HG02623 (cell line): Measurements from ENCODE around the gene NPAS3.

Experiments used
- ATAC-seq: cut with Tn5 transposase; IDR thresholded peaks from one replicate; pipeline ENCODE4 v1.9.1; 2021; ENCODE audit warnings: moderate library complexity; ENCODE audit not compliant: unreplicated experiment

NPAS3 gene

DNA sequence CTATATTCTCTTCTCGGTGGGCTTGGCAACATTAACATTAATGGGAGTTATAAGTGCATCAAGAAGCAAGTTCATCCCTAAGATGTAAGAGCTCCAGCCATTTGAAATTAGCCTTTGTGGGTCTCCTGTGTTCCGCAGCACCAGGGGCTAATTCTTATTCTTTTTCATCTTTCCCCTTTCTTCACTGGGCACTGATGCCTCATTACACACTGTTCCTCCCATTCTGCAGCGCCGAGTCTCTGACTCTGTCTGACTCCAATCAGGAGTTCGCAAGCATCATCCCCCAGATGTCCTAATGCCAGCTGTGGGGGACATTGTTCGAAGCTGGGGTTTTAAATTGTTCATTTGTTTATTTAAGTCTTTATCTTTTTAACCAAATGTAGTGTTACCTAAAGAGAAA, 670.9 kb downstream of the NPAS3 start:
- no peak for ATAC-seq

GRCh38 chr14:33610121-33610520, 671.4 kb downstream of the NPAS3 start:
- ATAC-seq = no peak

GRCh38 chr14:33611405-33612196, 672.9 kb downstream of the NPAS3 start:
- no peak for ATAC-seq

GRCh38 chr14:33612197-33612505, 673.5 kb downstream of the NPAS3 start:
- no peak for ATAC-seq

GRCh38 chr14:33617154-33617553, 678.5 kb downstream of the NPAS3 start:
- ATAC-seq = no peak

DNA sequence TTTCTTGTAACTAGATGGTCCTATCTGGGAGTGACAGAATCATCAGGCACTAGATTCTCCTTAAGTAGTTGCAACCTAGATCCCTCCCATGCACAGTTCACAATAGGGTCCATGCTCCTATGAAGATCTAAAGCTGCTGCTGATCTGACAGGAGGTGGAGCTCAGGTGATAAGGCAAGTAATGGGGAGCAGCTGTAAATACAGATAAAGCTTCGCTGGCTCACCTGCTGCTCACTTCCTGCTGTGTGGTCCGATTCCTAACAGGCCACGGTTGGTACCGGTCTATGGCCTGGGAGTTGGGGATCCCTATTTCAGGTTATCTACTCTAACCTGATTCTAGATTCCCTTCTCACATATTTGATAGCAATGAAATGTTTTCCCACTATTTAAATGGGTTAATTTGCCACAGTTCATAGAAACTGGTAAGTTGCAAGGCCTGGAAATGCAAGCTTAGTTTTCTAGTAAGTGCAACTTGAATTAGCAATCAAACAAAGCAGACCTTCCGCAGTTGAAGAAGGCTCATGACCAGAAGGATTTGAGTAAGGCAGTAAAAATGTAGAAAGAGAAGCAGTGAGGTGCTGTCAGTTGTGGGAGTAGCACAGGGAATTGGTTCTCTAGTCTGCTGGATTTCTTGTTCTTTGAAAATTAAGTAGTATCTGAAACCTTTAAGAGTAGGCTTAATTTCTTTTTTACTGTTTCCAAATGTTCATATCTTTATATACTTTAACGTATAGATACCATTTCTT, 679.9 kb downstream of the NPAS3 start:
- no peak for ATAC-seq

GRCh38 chr14:33622496-33622895, 683.8 kb downstream of the NPAS3 start:
- ATAC-seq = no peak

- ATAC-seq = no peak
Observed at GRCh38 chr14:33629792-33630191, 691.1 kb downstream of the NPAS3 start.

DNA sequence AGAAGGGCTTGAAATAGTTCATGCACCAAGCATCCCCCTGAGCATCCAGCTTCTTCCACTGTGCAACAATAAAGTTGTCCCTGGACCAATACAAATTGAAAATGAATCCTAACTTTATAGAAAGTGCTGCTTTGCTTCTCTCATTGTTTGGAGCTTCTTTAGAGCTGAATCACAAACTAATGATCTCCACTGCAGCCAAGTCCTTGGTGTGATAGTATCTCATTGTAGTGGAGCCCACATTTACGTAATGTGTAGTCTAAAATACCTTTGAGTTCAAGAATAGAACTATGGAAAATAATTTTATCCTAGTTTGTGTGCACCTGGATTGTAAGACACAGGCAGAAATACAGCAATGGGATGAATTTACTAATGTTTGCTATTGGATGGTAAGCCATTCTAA, 692.3 kb downstream of the NPAS3 start:
- no peak for ATAC-seq

- no peak for ATAC-seq
Observed at GRCh38 chr14:33631441-33631840, 692.8 kb downstream of the NPAS3 start.

- ATAC-seq = no peak
Observed at GRCh38 chr14:33634631-33635030, 696.0 kb downstream of the NPAS3 start.

- no peak for ATAC-seq
Observed at GRCh38 chr14:33636716-33637115, 698.0 kb downstream of the NPAS3 start.

DNA sequence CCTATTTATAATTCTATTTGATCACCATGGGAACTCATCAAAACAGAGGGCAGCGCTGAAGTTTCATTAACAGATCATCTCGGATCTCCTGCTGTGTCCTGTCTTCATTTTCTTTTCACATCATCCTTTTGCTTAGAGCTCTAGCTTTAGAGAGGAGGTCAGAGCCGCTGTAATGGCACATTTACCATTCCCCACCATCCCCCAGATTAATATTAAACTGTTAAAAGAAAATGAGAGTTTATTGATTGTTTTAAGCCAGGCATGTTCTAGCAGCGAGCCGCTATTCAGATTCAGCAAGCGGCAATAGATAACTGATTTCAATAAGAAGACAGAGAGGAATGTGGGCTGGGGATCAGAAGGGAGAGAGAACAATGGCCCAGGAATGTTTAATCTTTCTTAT, 703.4 kb downstream of the NPAS3 start:
- ATAC-seq = no peak

DNA sequence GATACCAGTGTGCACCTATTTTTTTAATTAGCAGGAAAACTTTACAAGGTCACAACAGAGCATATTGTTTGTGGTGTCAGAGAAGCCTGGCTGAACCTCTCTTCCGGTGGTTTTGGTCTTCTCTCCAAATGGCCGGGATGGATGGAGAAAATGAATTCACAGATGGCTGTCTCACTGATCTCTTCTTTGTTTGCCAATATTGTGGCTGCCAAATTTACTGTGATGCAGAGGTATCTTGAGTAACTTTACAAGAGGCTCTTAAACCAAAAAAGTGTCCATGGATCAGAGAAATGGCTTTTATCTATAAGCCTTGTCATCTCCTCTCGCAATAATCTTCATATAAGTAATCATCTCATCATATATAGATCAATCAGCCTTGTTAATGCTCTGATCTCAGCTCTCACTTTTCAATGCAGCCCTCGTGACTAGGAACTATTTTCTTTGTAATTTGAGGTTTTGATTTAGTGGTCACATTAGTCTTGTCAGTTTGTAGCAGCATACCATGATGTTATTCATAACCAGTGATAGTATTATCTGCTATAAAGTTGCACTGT, 704.1 kb downstream of the NPAS3 start:
- no peak for ATAC-seq

GRCh38 chr14:33643426-33644181, 704.9 kb downstream of the NPAS3 start:
- no peak for ATAC-seq

- ATAC-seq = no peak
Observed at GRCh38 chr14:33646692-33647260, 708.1 kb downstream of the NPAS3 start.

DNA sequence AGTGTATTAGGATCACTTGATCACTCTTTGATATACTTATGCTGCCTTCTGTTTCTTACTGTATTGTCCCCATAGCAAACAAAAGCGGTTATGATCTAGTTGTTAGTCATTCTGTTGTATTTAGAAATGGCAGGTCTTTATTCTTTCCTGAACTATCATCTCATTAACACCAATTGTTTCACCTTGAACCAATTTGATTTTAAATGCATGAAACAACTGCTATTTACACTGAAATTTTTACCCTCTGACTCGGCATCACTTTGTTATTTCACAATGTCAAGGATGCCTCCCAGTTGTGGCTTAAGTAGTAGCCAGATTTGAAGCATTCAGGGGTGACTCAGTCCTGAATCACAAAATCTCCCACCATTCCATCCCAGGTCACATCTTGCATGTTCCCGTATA, 708.7 kb downstream of the NPAS3 start:
- ATAC-seq = no peak

- ATAC-seq = no peak
Observed at GRCh38 chr14:33650430-33650829, 711.8 kb downstream of the NPAS3 start.

DNA sequence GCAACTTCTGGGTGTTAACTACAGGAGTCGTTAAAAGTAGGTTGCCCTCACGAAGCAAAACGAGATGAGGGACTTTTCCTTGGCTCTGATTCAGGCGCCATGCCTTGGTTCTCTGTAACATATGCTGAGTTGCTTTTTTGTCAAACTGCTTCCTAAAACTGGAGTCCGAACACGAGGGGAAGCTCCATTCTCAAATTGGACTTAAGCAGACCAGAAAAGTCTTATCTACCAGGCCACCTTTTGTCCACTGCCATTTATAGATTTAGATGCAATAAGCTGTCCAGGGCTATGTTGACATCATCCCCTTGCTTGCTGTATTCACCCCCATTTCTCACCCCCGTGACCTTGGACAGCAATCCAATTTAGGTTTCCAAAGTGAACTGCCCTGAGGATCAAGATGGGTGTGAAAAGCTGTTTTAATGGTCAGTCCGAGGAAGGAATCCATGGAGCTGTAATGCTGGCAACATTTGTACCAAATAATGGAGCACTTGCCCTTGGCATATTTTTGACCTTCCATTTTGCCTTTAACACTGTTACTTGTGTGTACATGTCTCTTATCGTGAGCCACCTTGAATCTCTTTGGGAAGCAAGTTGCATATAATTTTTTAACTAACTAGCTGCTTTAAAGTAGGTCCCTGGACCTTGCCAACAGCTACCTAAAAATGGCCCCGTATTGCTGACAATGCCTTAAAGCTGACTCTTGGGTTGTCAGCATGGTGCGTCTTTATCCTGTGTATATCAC, 714.1 kb downstream of the NPAS3 start:
- no peak for ATAC-seq

DNA sequence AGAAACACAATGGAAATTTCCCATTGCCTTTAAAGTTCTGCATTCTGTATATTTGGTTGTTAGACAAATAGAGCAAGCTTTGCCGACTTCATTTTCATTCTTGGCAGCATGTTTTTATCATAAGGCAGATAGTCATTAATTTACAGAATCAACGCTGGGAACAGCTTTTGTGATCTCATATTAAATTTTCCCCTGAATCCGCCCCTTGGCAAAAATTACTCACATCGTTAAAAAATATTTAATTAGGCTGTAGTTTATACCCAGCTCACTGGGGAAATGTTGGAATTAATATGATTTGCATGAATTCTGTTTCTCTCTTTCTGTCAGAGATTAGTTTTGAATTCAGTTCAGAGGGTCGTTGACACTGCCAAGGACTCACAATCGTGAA, 714.6 kb downstream of the NPAS3 start:
- ATAC-seq = no peak

DNA sequence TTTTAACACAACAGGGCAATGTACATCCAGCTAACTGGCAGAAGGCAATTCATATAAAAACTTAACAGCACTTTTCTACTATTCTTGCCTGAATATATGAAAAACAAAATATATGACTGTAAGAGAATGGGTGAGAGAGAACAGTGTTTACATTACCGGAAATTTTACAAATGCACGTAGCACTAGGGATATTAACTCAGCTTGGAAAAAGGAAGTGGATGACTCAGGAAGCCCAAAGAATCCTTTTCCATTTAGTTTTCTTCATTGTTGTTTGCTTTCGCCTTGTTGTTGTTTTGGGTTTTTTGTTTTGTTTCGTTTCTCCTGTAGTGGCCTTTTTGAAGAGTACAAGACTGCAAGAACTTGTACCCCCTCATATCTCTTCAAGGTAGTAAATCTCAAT, 716.7 kb downstream of the NPAS3 start:
- ATAC-seq = no peak
